GM12801 (cell line): ENCODE measurements around the gene ACAD9.

Experiments
- TF ChIP-seq, protein P1 (sequence below): IDR thresholded peaks from one replicate; pipeline ENCODE4 v1.5.1; 2011; ENCODE audit warnings: control low read depth; ENCODE audit not compliant: insufficient read length; ENCODE audit errors: extremely low read depth

ACAD9 gene

DNA sequence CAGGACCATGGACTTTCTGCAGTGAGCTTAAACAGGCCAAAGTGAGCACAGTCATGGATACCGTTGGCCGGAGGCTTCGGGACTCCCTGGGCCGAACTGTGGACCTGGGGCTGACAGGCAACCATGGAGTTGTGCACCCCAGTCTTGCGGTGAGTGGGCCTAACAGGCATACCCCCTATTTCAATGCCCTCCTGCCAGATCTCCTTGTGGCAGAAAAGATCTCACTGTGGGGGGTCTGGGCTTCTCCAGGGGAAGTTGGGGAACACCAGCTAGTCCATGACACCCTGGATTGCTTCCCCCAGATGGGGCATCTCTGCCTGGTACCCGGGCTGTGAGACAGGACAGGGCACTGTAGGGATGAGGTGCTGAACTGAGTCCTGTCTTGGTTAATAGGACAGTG is 29.5 kb downstream of the ACAD9 start:
- TF ChIP-seq, protein P1, sequence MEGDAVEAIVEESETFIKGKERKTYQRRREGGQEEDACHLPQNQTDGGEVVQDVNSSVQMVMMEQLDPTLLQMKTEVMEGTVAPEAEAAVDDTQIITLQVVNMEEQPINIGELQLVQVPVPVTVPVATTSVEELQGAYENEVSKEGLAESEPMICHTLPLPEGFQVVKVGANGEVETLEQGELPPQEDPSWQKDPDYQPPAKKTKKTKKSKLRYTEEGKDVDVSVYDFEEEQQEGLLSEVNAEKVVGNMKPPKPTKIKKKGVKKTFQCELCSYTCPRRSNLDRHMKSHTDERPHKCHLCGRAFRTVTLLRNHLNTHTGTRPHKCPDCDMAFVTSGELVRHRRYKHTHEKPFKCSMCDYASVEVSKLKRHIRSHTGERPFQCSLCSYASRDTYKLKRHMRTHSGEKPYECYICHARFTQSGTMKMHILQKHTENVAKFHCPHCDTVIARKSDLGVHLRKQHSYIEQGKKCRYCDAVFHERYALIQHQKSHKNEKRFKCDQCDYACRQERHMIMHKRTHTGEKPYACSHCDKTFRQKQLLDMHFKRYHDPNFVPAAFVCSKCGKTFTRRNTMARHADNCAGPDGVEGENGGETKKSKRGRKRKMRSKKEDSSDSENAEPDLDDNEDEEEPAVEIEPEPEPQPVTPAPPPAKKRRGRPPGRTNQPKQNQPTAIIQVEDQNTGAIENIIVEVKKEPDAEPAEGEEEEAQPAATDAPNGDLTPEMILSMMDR, result no peak

GRCh38 chr3:128910006-128910405 is 30.6 kb downstream of the ACAD9 start:
- TF ChIP-seq, protein P1, result no peak

GRCh38 chr3:128911911-128912310 is 32.5 kb downstream of the ACAD9 start:
- TF ChIP-seq, protein P1, result no peak

DNA sequence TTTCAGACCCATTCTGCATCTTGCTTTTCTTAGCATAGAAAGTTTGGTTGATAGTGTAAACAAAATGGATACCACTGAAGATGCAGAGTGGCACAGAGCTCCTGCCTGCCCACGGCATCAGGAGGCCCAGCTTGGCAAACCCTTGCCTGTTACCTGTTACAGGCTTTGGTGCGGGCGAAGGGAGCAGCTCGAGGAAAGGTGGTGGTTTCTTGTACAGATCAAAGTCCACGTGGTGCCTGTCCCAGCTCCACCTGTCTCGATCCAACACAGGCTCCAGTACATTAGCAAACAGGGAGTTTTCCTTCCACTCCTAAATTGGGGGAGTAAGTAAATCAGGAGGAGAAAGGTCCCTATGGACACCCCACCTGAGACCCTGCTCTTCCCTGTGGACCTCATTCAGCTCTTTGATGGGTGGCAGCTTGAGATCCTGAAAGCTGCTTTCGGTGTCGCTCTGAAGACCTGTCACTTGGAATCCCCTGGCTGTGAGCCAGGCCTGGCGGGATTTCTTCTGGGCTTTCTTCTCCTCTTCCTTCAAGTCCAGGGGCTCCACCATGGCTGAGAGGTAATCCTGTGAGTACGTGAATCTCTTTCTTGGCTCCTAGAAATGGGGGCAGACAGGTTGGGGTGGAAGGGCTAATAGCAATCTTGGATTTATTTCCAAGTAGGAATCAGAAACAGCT is 35.7 kb downstream of the ACAD9 start:
- TF ChIP-seq, protein P1, result no peak

GRCh38 chr3:128917291-128917690 is 37.9 kb downstream of the ACAD9 start:
- TF ChIP-seq, protein P1, result no peak

GRCh38 chr3:128919988-128920387 is 40.6 kb downstream of the ACAD9 start:
- TF ChIP-seq, protein P1, result no peak

GRCh38 chr3:128922804-128923459 is 43.5 kb downstream of the ACAD9 start:
- TF ChIP-seq, protein P1, result no peak
